GM12878 (cell line): Measurements from ENCODE around the gene LEPR. TPM values are rescaled to one million over a fixed set of nuclear protein-coding genes. Genes with fewer than 3 reads are reported as not detected.

Experiments used
- ATAC-seq: fragments of 200-7000 bp; cut with Tn5 transposase; 3 replicates; pipeline ENCODE4 v1.9.1; 2020; ENCODE audit warnings: mild to moderate bottlenecking, moderate library complexity
- BruUV-seq: library from RNA; stranded (reverse); fragments of 400-500 nt; replicated peaks from 2 replicates; lab custom pipeline; 2021; lab: Mats Ljungman, UMichigan
- CTCF ChIA-PET: fragments of 300-600 bp; sonication (Branson Sonifier 250); formaldehyde crosslinking; extraction: SDS; loops from one replicate; lab custom pipeline; 2021; ENCODE audit warnings: inconsistent platforms; lab: Yijun Ruan, JAX
- POLR2A ChIA-PET: fragments of 350-600 bp; formaldehyde crosslinking; extraction: SDS; loops from one replicate; lab custom pipeline; 2021; ENCODE audit warnings: inconsistent platforms; lab: Charles Lee
- RAD21 ChIA-PET: fragments of 300-600 bp; sonication (Branson Sonifier 250); formaldehyde crosslinking; loops from one replicate; lab custom pipeline; 2023; ENCODE audit warnings: antibody characterized with exemption; ENCODE audit not compliant: unreplicated experiment; lab: Charles Lee
- SMC1A ChIA-PET: fragments of 300-600 bp; sonication (Branson Sonifier 250); formaldehyde crosslinking; loops from one replicate; lab custom pipeline; 2023; ENCODE audit not compliant: unreplicated experiment, uncharacterized antibody; lab: Charles Lee
- DNase-seq: peaks from one replicate; pipeline ENCODE4 v3.0.0-alpha.2; 2011; ENCODE audit warnings: low read depth, low spot score
- FAIRE-seq: peaks from 3 replicates; lab custom pipeline; 2011; peaks lifted over from hg19 to GRCh38; lab: Jason Lieb, UNC
- H2AFZ ChIP-seq: 2 replicates; pipeline ENCODE4 v1.6.0; 2011; ENCODE audit warnings: low read depth, low read length, control low read depth; ENCODE audit not compliant: control insufficient read depth
- H3K27ac ChIP-seq: 2 replicates; pipeline ENCODE4 v1.5.1; 2011; ENCODE audit warnings: control low read depth; ENCODE audit not compliant: control insufficient read depth, insufficient read depth
- H3K27me3 ChIP-seq, 2 experiments: replicated peaks in 1 of 2; 2 replicates each; pipeline versions ENCODE4 v1.6.0 to v1.6.1; 2011; ENCODE audit warnings: low read length in 1 of 2; ENCODE audit not compliant: control insufficient read depth in 2 of 2, insufficient read depth in 2 of 2
- H3K36me3 ChIP-seq, 2 experiments: 2 replicates each; pipeline ENCODE4 v1.5.1; 2011; ENCODE audit warnings: low read length in 1 of 2; ENCODE audit not compliant: control insufficient read depth in 2 of 2, insufficient read depth in 2 of 2
- H3K4me1 ChIP-seq: 2 replicates; pipeline ENCODE4 v1.6.1; 2011; ENCODE audit warnings: mild to moderate bottlenecking, low read length, moderate library complexity, mixed read lengths; ENCODE audit not compliant: control insufficient read depth, insufficient read depth
- H3K4me2 ChIP-seq: 2 replicates; pipeline ENCODE4 v1.6.0; 2011; ENCODE audit warnings: control low read depth; ENCODE audit not compliant: control insufficient read depth, insufficient read depth
- H3K4me3 ChIP-seq: fragments of 200-600 bp; sonication (generic); 2 replicates; pipeline ENCODE4 v1.5.1; 2016
- H3K79me2 ChIP-seq: 2 replicates; pipeline ENCODE4 v1.6.0; 2011; ENCODE audit warnings: low read length; ENCODE audit not compliant: control insufficient read depth, insufficient read depth
- H3K9ac ChIP-seq: 2 replicates; pipeline ENCODE4 v1.8.0; 2011; ENCODE audit warnings: low read length, control low read depth, mixed read lengths; ENCODE audit not compliant: control insufficient read depth, insufficient read depth
- H3K9me3 ChIP-seq: replicated peaks from 3 replicates; pipeline ENCODE4 v1.5.1; 2011; ENCODE audit warnings: mild to moderate bottlenecking, low read length; ENCODE audit not compliant: control insufficient read depth, insufficient read depth
- H4K20me1 ChIP-seq: 2 replicates; pipeline ENCODE4 v1.6.0; 2011; ENCODE audit not compliant: control insufficient read depth, insufficient read depth
- BHLHE40 ChIP-seq, 2 experiments: fragments of 450-650 bp in 1 of 2; IDR thresholded peaks; 2 replicates each; pipeline ENCODE4 v1.6.1; 2011 to 2017; ENCODE audit warnings: low read depth in 2 of 2, borderline replicate concordance in 1 of 2, improper control_type of control experiment in 1 of 2, low read length in 1 of 2, mild to moderate bottlenecking in 1 of 2
- MTA2 ChIP-seq: fragments of 450-650 bp; IDR thresholded peaks from 2 replicates; pipeline ENCODE4 v1.6.1; 2016; ENCODE audit warnings: low read depth, mild to moderate bottlenecking, moderate library complexity
- SPI1 ChIP-seq: IDR thresholded peaks from 2 replicates; pipeline ENCODE4 v1.6.1; 2011; ENCODE audit warnings: low read depth, mild to moderate bottlenecking, low read length, moderate library complexity, borderline replicate concordance; ENCODE audit not compliant: insufficient read depth
- WGBS: methylation state at CpG from one replicate; pipeline ENCODE4 v1.1.6; 2016; ENCODE audit warnings: low lambda C conversion rate; ENCODE audit not compliant: insufficient replicate concordance, insufficient coverage; ENCODE audit errors: missing lambda C conversion rate; 5-methylcytosine and 5-hydroxymethylcytosine counted together
- in situ Hi-C: fragments of 300-500 bp; cut with MboI; formaldehyde crosslinking; loops from 9 replicates; pipeline ENCODE4 v1.14.3; 2018; ENCODE audit warnings: mixed read lengths
- intact Hi-C: fragments of 100-400 bp; cut with micrococcal nuclease; formaldehyde crosslinking; loops from one replicate; pipeline ENCODE4 v1.14.2; 2022; ENCODE audit not compliant: unreplicated experiment
- polyA plus RNA-seq, 11 experiments: library from polyadenylated mRNA; depleted of rRNA in 4 of 11; unstranded in 6 of 11; stranded (reverse) in 5 of 11; fragments of >200 nt; fragmentation: Nextera tagmentation in 4 of 11; fragmentation: Illumina TruSeq in 1 of 11; extraction: Ambion mirVana in 4 of 11; extraction: Trizol in 1 of 11; gene quantifications; 1 replicate in 1 of 11; 2 replicates in 10 of 11; pipeline versions ENCODE4 v1.2.1 to v1.2.3, GENCODE V29; 2011 to 2016; ENCODE audit warnings: inconsistent platforms in 2 of 11, missing spikeins in 2 of 11, low read depth in 1 of 11
- total RNA-seq, 4 experiments: library from RNA; depleted of rRNA in 3 of 4; stranded (reverse); fragments of >200 nt in 3 of 4; fragmentation: Illumina TruSeq in 1 of 4; extraction: Trizol in 1 of 4; gene quantifications; 2 replicates each; pipeline versions ENCODE4 v1.2.1 to v1.2.3, GENCODE V29; 2013 to 2021
- TF ChIP-seq, protein P1 (sequence below): fragments of 450-650 bp; conservative IDR thresholded peaks from 2 replicates; pipeline ENCODE4 v1.6.1; 2017; ENCODE audit warnings: mild to moderate bottlenecking, moderate library complexity

The LEPR gene
- total and polyA plus RNA-seq, 10 of the 15 experiments (the other 5 are each of a cell fraction or from before 2014, with no cell fraction given), result 0.49 to 3.7 (median 1.2) TPM

DNA sequence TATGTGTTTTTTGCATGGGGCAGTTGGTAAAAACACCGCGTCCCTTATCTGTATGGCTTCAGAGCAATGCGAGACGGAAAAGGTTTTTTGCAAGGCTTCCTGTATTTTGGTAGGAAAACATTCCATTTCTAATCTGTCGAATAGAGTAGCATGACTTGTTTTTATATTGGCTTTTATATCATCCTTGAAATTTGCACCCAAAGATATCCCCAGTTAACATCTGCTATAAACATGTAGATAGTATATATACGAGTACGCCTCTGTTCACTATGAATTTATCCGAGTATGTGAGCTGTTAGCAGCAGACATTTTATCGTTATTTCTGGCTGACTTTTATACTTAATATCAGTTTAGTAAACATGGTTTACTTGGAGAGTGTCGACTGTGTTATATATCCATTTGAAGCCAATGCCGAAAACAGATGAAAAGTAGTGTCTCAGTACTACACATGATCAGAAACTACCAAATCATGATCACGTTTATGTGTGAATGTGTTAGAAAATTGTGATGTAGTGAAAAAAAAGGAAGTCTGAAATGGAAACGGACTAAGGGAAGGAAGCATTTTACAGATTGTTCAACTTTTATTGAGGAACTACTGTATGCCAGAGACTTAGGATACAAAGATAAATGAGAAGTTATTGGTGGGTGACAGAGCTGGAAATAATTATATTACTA lies 1.0 kb downstream of the LEPR start:
- FAIRE-seq, result no peak
- WGBS, result 12% methylated on average over 13 of the region's 13 CpGs
- H3K9ac ChIP-seq, result peak overlapping the region; percentile 94
- peaks cover 4% of the 10 kb centered on the region in 2 experiments; a peak in 1 of 4 replicates for H3K36me3 ChIP-seq
- intact Hi-C loops, result no loop called here
- SMC1A ChIA-PET, result interaction anchor here (1.5 kb wide), 1 partner anchor 20 kb away, joined by 4 read pairs; no protein-coding TSS in a partner anchor
- no peaks in the 10 kb centered on the region for H4K20me1 ChIP-seq
- CTCF ChIA-PET, result interaction anchor here (1.3 to 1.4 kb wide), 2 partner anchors 10 to 38 kb away, joined by 5 to 11 read pairs; no protein-coding TSS in a partner anchor
- peak overlapping the region; percentile 88 for H2AFZ ChIP-seq
- peak overlapping the region; percentile 93 for H3K4me2 ChIP-seq
- no TSS peak for BruUV-seq
- H3K27ac ChIP-seq, result peak overlapping the region; percentile 87
- no peaks in the 10 kb centered on the region for H3K27me3 ChIP-seq
- no peak for DNase-seq
- TF ChIP-seq MTA2, result no peak
- TF ChIP-seq, protein P1, sequence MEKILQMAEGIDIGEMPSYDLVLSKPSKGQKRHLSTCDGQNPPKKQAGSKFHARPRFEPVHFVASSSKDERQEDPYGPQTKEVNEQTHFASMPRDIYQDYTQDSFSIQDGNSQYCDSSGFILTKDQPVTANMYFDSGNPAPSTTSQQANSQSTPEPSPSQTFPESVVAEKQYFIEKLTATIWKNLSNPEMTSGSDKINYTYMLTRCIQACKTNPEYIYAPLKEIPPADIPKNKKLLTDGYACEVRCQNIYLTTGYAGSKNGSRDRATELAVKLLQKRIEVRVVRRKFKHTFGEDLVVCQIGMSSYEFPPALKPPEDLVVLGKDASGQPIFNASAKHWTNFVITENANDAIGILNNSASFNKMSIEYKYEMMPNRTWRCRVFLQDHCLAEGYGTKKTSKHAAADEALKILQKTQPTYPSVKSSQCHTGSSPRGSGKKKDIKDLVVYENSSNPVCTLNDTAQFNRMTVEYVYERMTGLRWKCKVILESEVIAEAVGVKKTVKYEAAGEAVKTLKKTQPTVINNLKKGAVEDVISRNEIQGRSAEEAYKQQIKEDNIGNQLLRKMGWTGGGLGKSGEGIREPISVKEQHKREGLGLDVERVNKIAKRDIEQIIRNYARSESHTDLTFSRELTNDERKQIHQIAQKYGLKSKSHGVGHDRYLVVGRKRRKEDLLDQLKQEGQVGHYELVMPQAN, result no peak; the same call in 1 of the 2 replicates
- TF ChIP-seq SPI1, result peak; percentile 29; the same call in 1 of the 2 replicates
- TF ChIP-seq BHLHE40 (IDR thresholded peaks at IDR 0.05; ENCODE audit: borderline replicate concordance in 1 of 2, low read depth in 2 of 2, low read length in 1 of 2), result peak in 1 of 2 experiments; percentile 38; a peak in 1 of 4 replicates
- ATAC-seq, result no peak
- H3K9me3 ChIP-seq, result no peaks in the 10 kb centered on the region; the same call in 2 of the 3 replicates
- in situ Hi-C loops, result loop anchor here (10.0 kb wide), 1 partner anchor 823 kb away; no protein-coding TSS in a partner anchor
- RAD21 ChIA-PET, result no interaction called here
- POLR2A ChIA-PET, result no interaction called here
- H3K79me2 ChIP-seq, result peaks cover 33% of the 10 kb centered on the region
- peaks cover 6% of the 10 kb centered on the region for H3K4me1 ChIP-seq
- H3K4me3 ChIP-seq, result peak overlapping the region; percentile 95
